Measurements from ENCODE around the gene TBCD. TPM values are rescaled to one million over a fixed set of nuclear protein-coding genes. Genes with fewer than 3 reads are reported as not detected.

The TBCD gene
- polyA plus RNA-seq, 2 of the 4 experiments (the other 2 are of a cell fraction): 33.5 to 49.1 TPM

- Histone ChIP-seq H3K4me1 (no peaks in the 10 kb centered on the region), H3K4me3 (no peak overlapping the region), H3K9me3 (no peaks in the 10 kb centered on the region), H3K4me2 (no peak overlapping the region), H3K27ac (0 out of 6 replicates have a peak overlapping the region, but pooled peaks of 1 of the 2 experiments have one; percentile 10)
- no peak for FAIRE-seq
- WGBS (ENCODE audit: missing lambda C conversion rate): 86% methylated on average over 17 of the region's 17 CpGs
- no peak for DNase-seq (ENCODE audit: low read depth in 1 of 2, low spot score in 1 of 2)
- CTCF ChIA-PET: no interaction called here
- POLR2A ChIA-PET: no interaction called here
- TF ChIP-seq RFX5 (IDR thresholded peaks at IDR 0.05): no peak
- TF ChIP-seq NR3C1 (IDR thresholded peaks at IDR 0.05): no peak
- no peak for TF ChIP-seq POLR2AphosphoS2 (conservative IDR thresholded peaks at IDR 0.05; ENCODE audit: low read length)
- no peak for TF ChIP-seq RARB (CRISPR knock-in tag; IDR thresholded peaks at IDR 0.05)
- no peak for TF ChIP-seq RAD21 (conservative IDR thresholded peaks at IDR 0.05 in 1 of 2, IDR thresholded peaks at IDR 0.05 in 1 of 2)
- ATAC-seq: no peak
These were observed 130.2 kb downstream of the TBCD start for GRCh38 chr17:82881900-82882714.

GRCh38 chr17:82882715-82883418 is 131.0 kb downstream of the TBCD start:
- ATAC-seq: no peak
- Histone ChIP-seq H3K4me3 (no peak overlapping the region), H3K4me2 (no peak overlapping the region), H3K4me1 (no peaks in the 10 kb centered on the region), H3K9me3 (no peaks in the 10 kb centered on the region), H3K27ac (no peak overlapping the region)
- TF ChIP-seq HOXB13 (CRISPR knock-in tag; IDR thresholded peaks at IDR 0.05; ENCODE audit: low read depth) (no peak), MAZ (IDR thresholded peaks at IDR 0.05; ENCODE audit: borderline replicate concordance, low read depth, low read length) (no peak), MAX (IDR thresholded peaks at IDR 0.05) (no peak), ESRRA (IDR thresholded peaks at IDR 0.05; ENCODE audit: borderline replicate concordance, low read length) (no peak), NR3C1 (IDR thresholded peaks at IDR 0.05) (no peak), CBX8 (IDR thresholded peaks at IDR 0.05) (no peak), HOXB5 (CRISPR knock-in tag; IDR thresholded peaks at IDR 0.05) (no peak), CTCF (IDR thresholded peaks at IDR 0.05) (no peak), NFE2L2 (conservative IDR thresholded peaks at IDR 0.05; ENCODE audit: low read length) (no peak), TP53 (CRISPR knock-in tag; IDR thresholded peaks at IDR 0.05) (no peak), HES2 (IDR thresholded peaks at IDR 0.05) (no peak), MAFK (IDR thresholded peaks at IDR 0.05; ENCODE audit: partially characterized antibody) (no peak)
- ChIA-PET CTCF (no interaction called here), POLR2A (no interaction called here)
- FAIRE-seq: no peak
- 95% methylated on average over 31 of the region's 39 CpGs for whole genome bisulfite sequencing (ENCODE audit: missing lambda C conversion rate)
- no peak for DNase-seq (ENCODE audit: low read depth in 1 of 2, low spot score in 1 of 2)

GRCh38 chr17:82883419-82884031 is 131.7 kb downstream of the TBCD start:
- ATAC-seq: no peak
- 91% methylated on average over 23 of the region's 23 CpGs for WGBS (ENCODE audit: missing lambda C conversion rate)
- H3K9me3 ChIP-seq: no peaks in the 10 kb centered on the region
- no peak overlapping the region for H3K4me2 ChIP-seq
- no peak for DNase-seq (ENCODE audit: low read depth in 1 of 2, low spot score in 1 of 2)
- no peak for FAIRE-seq
- H3K4me1 ChIP-seq: no peaks in the 10 kb centered on the region
- CTCF ChIA-PET: interaction anchor here (2.0 kb wide), 1 partner anchor 17 kb away, joined by 7 read pairs; no protein-coding TSS in a partner anchor
- POLR2A ChIA-PET: no interaction called here
- H3K27ac ChIP-seq: no peak overlapping the region
- no peak overlapping the region for H3K4me3 ChIP-seq
- TF ChIP-seq HMGXB4 (CRISPR knock-in tag; IDR thresholded peaks at IDR 0.05; ENCODE audit: borderline replicate concordance) (no peak), RNF2 (IDR thresholded peaks at IDR 0.05; ENCODE audit: borderline replicate concordance, low read depth) (no peak), PBX3 (IDR thresholded peaks at IDR 0.05) (no peak), ZC3H11A (IDR thresholded peaks at IDR 0.05) (no peak), RAD21 (conservative IDR thresholded peaks at IDR 0.05 in 1 of 2, IDR thresholded peaks at IDR 0.05 in 1 of 2) (no peak), MAX (IDR thresholded peaks at IDR 0.05) (no peak), HOXB13 (CRISPR knock-in tag; IDR thresholded peaks at IDR 0.05; ENCODE audit: low read depth) (no peak), SREBF2 (IDR thresholded peaks at IDR 0.05) (no peak)
